PFSK-1 (cell line): ENCODE results near the gene NSDHL.

Experiments
- FOXP2 ChIP-seq: optimal IDR thresholded peaks from 2 replicates; pipeline ENCODE3; 2011; ENCODE audit warnings: borderline replicate concordance, control low read depth, inconsistent platforms; ENCODE audit not compliant: insufficient read depth; ENCODE audit errors: extremely low read length, extremely low read depth
- POLR2AphosphoS5 ChIP-seq: IDR thresholded peaks from 2 replicates; pipeline ENCODE4 v1.6.1; 2012; ENCODE audit warnings: low read depth, mild to moderate bottlenecking, control low read depth, low read length, moderate library complexity
- REST ChIP-seq, 2 experiments: IDR thresholded peaks; 2 replicates each; pipeline versions ENCODE4 v1.6.1 to v1.8.0; 2011 to 2012; ENCODE audit warnings: low read depth in 2 of 2, low read length in 2 of 2, control low read depth in 1 of 2, inconsistent platforms in 1 of 2, mild to moderate bottlenecking in 1 of 2, moderate library complexity in 1 of 2; ENCODE audit not compliant: insufficient read depth in 1 of 2
- SIN3A ChIP-seq: IDR thresholded peaks from 2 replicates; pipeline ENCODE4 v1.6.1; 2012; ENCODE audit warnings: mild to moderate bottlenecking, low read length, moderate library complexity, borderline replicate concordance; ENCODE audit not compliant: insufficient read depth
- TAF1 ChIP-seq: IDR thresholded peaks from 2 replicates; pipeline ENCODE4 v1.6.1; 2012; ENCODE audit warnings: low read length, control low read depth, borderline replicate concordance; ENCODE audit not compliant: insufficient read depth

Gene NSDHL

GRCh38 chrX:152895121-152895520, 64.3 kb downstream of the NSDHL start:
- TF ChIP-seq SIN3A = no peak
- no peak for TF ChIP-seq REST (IDR thresholded peaks at IDR 0.05; ENCODE audit: insufficient read depth in 1 of 2, low read depth in 2 of 2, low read length in 2 of 2)

- TF ChIP-seq POLR2AphosphoS5 = no peak
- TF ChIP-seq FOXP2 = no peak
- no peak for TF ChIP-seq SIN3A
- TF ChIP-seq REST (IDR thresholded peaks at IDR 0.05; ENCODE audit: insufficient read depth in 1 of 2, low read depth in 2 of 2, low read length in 2 of 2) = no peak
- TF ChIP-seq TAF1 = no peak
Observed at GRCh38 chrX:152895724-152896420, 65.0 kb downstream of the NSDHL start.

DNA sequence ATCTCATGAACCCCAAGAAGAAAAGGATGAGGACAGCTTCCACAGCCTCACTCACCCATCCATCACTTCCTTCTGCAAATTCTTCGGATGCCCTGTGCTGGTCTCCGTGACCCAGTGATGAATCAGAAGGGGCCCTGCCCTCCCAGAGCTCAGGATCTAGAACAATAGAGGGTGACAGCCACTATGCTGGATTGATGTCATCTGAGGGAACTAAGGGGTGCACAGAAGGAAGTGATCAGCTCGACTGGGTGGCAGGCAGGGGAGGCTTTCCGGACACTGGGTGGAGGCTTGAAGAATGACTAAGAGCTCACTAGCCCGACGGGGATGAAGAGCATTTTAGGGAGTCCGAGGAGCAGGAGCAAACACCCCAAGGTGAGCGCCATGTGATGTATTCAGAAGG, 65.6 kb downstream of the NSDHL start:
- TF ChIP-seq POLR2AphosphoS5 = no peak

GRCh38 chrX:152897222-152898131, 66.6 kb downstream of the NSDHL start, which contains the start of gene ZNF185:
Gene ZNF185 (plus strand): TSS chrX:152898067. CDS start chrX:152914490, 16,423 bp downstream.
- TF ChIP-seq TAF1 (no peak), REST (IDR thresholded peaks at IDR 0.05; ENCODE audit: insufficient read depth in 1 of 2, low read depth in 2 of 2, low read length in 2 of 2) (no peak), SIN3A (no peak), FOXP2 (no peak), POLR2AphosphoS5 (no peak)

GRCh38 chrX:152898442-152898841, 67.6 kb downstream of the NSDHL start:
- TF ChIP-seq TAF1 (no peak), REST (IDR thresholded peaks at IDR 0.05; ENCODE audit: insufficient read depth in 1 of 2, low read depth in 2 of 2, low read length in 2 of 2) (no peak), SIN3A (no peak), FOXP2 (no peak), POLR2AphosphoS5 (no peak)
